GM19463 (cell line): ENCODE measurements around the gene FOXL1.

Experiments
- ATAC-seq: cut with Tn5 transposase; IDR thresholded peaks from one replicate; pipeline ENCODE4 v1.9.1; 2021; ENCODE audit warnings: mild to moderate bottlenecking, moderate library complexity; ENCODE audit not compliant: unreplicated experiment

The FOXL1 gene

GRCh38 chr16:86547286-86547685 lies 31.1 kb upstream of the FOXL1 start:
- no peak for ATAC-seq

GRCh38 chr16:86549076-86549892 lies 29.1 kb upstream of the FOXL1 start:
- ATAC-seq, result no peak

DNA sequence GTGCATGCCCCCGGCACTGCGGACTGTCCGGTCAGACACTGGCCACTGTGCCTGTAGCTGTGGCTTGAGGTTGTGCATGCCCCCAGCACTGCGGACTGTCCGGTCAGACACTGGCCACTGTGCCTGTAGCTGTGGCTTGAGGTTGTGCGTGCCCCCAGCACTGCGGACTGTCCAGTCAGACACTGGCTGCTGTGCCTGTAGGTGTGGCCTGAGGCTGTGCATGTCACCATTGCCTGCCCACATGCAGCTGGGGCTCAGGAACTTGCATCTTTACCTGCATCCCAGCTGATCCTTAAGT lies 28.5 kb upstream of the FOXL1 start:
- no peak for ATAC-seq

DNA sequence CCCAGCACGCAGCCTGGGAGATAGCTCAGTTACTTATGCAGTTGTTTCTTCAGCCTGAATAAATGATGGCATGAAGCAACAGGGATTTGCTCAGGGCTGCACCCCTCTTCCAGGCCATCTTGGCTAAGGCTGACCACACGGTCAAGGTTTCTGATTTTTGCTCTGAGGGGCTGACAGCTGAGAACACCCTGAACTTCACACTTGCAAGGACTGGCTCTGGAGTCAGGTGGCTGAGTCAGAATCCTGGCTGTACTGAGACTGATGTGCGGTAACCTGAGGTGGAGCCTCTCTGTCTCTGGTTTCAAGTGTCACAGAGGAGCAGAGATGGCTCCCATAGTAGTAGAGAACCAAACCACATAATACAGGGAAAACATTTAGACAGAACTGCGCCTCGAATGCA lies 28.1 kb upstream of the FOXL1 start:
- no peak for ATAC-seq

GRCh38 chr16:86553356-86553755 lies 25.0 kb upstream of the FOXL1 start:
- no peak for ATAC-seq

GRCh38 chr16:86554599-86554916 lies 23.8 kb upstream of the FOXL1 start:
- no peak for ATAC-seq

- peak; percentile 87 for ATAC-seq
These were observed 23.2 kb upstream of the FOXL1 start, which contains the start of gene MTHFSD for GRCh38 chr16:86554917-86555703. Gene MTHFSD, minus strand, starts transcription at chr16:86555235. Its CDS starts 51 bp downstream, at chr16:86555184.

- ATAC-seq, result no peak
These were observed 22.7 kb upstream of the FOXL1 start for GRCh38 chr16:86555704-86556075.

GRCh38 chr16:86556576-86556975 lies 21.8 kb upstream of the FOXL1 start:
- no peak for ATAC-seq

- ATAC-seq, result no peak
These were observed 20.8 kb upstream of the FOXL1 start for GRCh38 chr16:86557587-86557986.

- no peak for ATAC-seq
These were observed 19.8 kb upstream of the FOXL1 start for GRCh38 chr16:86558355-86559193.

- ATAC-seq, result no peak
These were observed 18.5 kb upstream of the FOXL1 start for GRCh38 chr16:86559802-86560305.

GRCh38 chr16:86562356-86562755 lies 16.0 kb upstream of the FOXL1 start:
- ATAC-seq, result no peak

DNA sequence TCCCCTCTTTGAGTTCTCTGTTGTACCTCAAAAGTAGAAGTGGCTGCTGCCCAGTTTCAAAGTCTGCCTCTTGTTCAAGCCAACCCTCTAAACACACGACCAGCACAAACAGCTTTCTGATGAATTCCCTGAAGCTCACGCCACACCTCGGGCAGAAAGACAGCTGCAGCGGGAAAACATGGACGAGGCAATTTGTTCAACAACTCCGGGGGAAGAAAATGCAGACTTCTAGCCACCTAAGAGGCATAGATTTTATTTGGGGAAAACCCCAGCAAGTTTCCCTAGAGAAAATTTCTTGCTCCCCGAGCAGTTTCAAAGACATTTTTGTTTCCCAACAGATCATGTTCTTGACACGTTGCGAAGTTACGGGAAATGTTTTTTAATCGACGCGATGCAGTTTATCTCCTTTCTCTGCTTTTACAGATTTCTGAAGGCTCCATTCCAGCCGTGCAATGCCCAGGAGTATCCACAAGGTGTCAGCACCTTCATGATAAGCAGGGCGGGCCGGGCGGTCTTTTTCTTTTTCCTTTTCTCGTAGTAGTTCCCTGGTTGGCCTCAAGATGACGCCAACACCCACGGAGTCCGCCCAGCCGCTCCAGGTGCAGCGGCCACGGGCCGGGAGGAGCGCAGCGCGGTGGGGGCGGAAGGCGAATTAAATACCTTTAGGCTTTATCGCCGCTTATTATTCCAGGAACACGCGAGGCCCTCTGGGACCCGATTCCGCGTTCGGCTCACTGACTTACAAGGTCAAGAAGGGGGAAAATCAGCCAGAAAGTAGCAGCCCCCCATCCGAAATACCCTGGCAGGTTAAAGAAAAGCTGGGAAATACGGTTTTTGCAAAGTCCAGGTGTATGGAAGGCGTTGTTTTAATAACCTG lies 14.6 kb upstream of the FOXL1 start:
- no peak for ATAC-seq

DNA sequence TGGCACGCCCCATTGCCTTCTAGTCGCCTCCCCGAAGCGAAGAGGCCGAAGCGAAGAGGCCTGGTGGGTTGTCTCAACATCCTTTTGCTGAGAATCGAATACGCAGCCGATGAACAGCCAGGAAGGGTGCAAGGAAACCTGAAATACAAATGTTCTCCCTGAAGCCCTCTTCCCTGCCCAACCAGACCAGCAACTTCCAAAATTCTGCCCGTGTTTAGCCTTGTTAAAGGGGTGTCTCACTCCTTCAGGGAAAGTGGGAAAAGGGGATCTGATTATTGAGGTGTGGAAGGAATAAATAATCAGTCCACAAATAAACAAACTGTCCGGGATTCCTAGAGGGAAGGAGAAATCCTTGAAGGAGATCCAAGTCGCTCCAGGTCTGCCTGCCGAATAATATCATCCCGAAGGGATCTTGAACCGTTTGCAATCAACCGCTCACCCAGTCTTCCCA lies 13.1 kb upstream of the FOXL1 start:
- ATAC-seq, result no peak

- ATAC-seq, result no peak
These were observed 12.5 kb upstream of the FOXL1 start for GRCh38 chr16:86565644-86566511.

DNA sequence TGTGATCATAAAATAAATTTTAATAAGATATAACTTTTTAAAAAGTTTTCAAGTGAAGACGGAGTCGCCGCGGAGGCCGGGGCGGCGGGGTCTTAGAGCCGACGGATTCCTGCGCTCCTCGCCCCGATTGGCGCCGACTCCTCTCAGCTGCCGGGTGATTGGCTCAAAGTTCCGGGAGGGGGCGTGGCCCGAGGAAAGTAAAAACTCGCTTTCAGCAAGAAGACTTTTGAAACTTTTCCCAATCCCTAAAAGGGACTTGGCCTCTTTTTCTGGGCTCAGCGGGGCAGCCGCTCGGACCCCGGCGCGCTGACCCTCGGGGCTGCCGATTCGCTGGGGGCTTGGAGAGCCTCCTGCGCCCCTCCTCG lies 11.8 kb upstream of the FOXL1 start, which contains the start of gene FOXC2:
Gene FOXC2 (plus strand): TSS at position 229 of the 365 bp plus-strand sequence. CDS start 507 bp downstream, outside the sequence.
- no peak for ATAC-seq

GRCh38 chr16:86566966-86567700 lies 11.2 kb upstream of the FOXL1 start:
- ATAC-seq, result no peak
